IPS-15b (cell line): ENCODE measurements around the gene RPS6KA2.
"Not testable (repeated sequence)": the region's sequence is repeated elsewhere in the genome, so short reads cannot be mapped to it uniquely, and the experiment has no call there.

Source experiments
- H3K27me3 ChIP-seq: one replicate; pipeline ENCODE4 v1.6.1; 2013; ENCODE audit warnings: low read length; ENCODE audit not compliant: control insufficient read depth, insufficient read depth
- H3K36me3 ChIP-seq: one replicate; pipeline ENCODE4 v1.6.1; 2013; ENCODE audit warnings: low read length; ENCODE audit not compliant: control insufficient read depth, insufficient read depth
- H3K4me1 ChIP-seq: one replicate; pipeline ENCODE4 v1.6.1; 2013; ENCODE audit warnings: mild to moderate bottlenecking, low read length; ENCODE audit not compliant: control insufficient read depth, insufficient read depth
- H3K4me3 ChIP-seq: one replicate; pipeline ENCODE4 v1.5.1; 2013; ENCODE audit warnings: low read depth, low read length
- H3K9ac ChIP-seq: one replicate; pipeline ENCODE4 v1.6.1; 2013; ENCODE audit warnings: low read depth, mild to moderate bottlenecking, low read length
- H3K9me3 ChIP-seq: one replicate; pipeline ENCODE4 v1.6.1; 2013; ENCODE audit warnings: mild to moderate bottlenecking, low read length; ENCODE audit not compliant: control insufficient read depth, insufficient read depth

The RPS6KA2 gene

DNA sequence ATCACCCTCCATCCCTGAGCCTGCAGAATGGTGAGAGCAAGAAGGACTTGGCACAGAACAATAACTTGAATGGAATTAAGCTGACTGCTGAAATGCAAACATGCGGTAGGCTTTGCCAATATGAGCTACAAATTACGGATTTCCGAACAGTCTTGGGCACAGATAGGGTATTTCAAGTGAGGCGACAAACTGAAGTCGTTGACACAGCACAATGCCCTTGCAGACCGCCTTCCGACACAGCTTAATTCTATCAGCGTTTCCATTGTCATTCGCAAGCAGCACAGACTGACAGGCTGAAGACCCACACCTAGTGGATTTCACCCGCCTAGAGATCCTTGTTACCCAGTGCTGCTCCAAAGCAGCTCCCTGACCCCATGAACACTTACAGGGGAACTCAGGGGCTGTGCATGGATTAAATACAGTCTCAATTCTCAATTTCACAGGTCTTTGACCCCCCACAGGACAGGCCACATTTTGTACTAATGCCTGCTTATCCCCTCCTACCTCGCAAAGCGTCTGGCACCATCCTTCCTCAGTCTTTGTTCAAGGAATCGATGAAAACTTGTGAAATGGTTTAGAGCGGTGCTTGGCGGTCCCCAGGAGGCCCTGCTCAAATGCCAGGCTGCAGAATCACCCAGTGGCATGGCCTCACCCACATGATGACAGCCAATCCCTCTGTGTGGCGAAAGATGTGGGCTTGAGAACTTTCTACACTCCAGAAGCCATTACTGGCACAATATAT is 75.1 kb downstream of the RPS6KA2 start:
- Histone ChIP-seq H3K36me3 (no peaks in the 10 kb centered on the region), H3K27me3 (no peaks in the 10 kb centered on the region), H3K4me3 (no peak overlapping the region), H3K9ac (no peak overlapping the region), H3K4me1 (peaks cover 12% of the 10 kb centered on the region), H3K9me3 (no peaks in the 10 kb centered on the region)

DNA sequence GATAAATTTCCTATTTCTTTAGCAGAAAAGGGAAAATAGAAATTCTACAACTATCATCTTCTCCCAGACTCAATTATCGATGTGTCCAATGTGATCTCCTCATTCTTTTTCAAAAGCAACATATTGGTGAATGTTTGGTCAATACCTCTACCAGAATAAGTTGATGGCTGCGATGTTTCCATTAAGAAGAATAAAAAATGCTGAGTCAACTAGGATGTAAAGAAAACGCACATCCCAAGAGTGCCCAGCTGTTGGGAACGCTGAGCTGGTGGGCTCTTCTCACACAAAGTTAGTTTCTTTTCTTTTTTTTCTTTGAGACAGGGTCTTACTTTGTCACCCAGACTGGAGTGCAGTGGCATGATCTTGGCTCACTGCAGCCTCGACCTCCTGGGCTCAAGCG is 80.4 kb downstream of the RPS6KA2 start:
- no peaks in the 10 kb centered on the region for H3K9me3 ChIP-seq

DNA sequence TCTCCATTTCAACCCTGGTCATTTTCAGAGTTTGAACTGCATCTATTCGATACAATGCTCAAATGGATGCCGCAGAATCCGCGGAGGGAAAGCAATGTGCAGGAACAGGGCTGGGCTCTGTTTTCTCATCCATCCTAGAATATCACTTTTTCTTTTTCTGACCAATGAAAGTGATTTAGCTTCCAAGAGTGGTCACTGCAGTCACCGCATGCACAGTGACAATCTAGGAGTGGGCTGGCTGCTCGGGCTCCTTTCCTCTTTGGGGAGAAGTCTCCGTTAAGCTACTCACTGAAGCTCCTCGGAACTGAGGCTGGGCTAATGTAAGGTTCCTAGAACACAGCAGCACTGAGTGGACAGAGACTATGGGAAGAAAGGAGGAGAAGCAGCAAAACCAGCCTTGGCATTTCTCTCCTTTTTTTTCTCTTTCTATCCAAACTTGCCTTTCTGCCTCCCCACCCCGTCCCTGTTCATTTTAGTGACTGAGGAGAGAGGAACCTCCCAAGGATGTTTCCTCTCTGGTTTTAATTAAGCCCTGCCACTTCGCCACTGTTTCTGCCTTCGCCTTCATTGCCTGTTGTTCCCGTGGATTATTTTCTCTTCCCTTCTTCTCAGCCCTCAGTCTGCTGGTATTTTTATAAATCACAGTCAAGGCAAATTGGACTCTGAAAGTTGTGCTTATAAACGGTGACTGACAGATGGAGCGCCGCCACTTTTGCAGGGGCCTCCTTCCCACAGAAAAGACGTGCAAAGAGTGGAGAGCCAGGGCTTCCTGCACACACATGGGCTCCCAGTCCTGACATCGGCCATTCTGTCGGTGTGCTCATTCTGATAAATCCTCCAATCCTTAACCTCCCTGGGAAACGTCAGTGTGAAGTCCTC is 81.7 kb downstream of the RPS6KA2 start:
- Histone ChIP-seq H3K27me3 (no peaks in the 10 kb centered on the region), H3K9ac (no peak overlapping the region), H3K4me1 (peaks cover 4% of the 10 kb centered on the region), H3K36me3 (no peaks in the 10 kb centered on the region), H3K9me3 (no peaks in the 10 kb centered on the region), H3K4me3 (no peak overlapping the region)

More for the DNA sequence above, 80.4 kb downstream of the RPS6KA2 start:
- Histone ChIP-seq H3K27me3 (no peaks in the 10 kb centered on the region), H3K4me1 (peaks cover 11% of the 10 kb centered on the region), H3K4me3 (no peak overlapping the region), H3K36me3 (no peaks in the 10 kb centered on the region), H3K9ac (no peak overlapping the region)

DNA sequence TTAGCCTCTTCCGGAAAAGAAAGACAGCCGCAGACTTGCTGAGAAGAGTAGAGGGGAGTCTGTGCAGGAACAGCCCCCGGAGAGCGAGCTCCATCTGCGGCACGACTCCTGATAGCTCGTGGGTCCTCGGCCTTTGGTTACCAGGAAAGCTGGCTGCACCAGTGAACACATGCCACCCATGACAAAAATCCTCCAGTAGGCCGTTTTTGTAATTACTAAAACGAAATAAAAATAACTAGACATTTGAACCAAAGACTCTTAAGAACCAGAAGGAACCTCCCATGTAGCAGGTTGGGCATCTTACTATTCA is 82.8 kb downstream of the RPS6KA2 start:
- no peaks in the 10 kb centered on the region for H3K36me3 ChIP-seq
- no peaks in the 10 kb centered on the region for H3K27me3 ChIP-seq
- H3K9me3 ChIP-seq = no peaks in the 10 kb centered on the region

DNA sequence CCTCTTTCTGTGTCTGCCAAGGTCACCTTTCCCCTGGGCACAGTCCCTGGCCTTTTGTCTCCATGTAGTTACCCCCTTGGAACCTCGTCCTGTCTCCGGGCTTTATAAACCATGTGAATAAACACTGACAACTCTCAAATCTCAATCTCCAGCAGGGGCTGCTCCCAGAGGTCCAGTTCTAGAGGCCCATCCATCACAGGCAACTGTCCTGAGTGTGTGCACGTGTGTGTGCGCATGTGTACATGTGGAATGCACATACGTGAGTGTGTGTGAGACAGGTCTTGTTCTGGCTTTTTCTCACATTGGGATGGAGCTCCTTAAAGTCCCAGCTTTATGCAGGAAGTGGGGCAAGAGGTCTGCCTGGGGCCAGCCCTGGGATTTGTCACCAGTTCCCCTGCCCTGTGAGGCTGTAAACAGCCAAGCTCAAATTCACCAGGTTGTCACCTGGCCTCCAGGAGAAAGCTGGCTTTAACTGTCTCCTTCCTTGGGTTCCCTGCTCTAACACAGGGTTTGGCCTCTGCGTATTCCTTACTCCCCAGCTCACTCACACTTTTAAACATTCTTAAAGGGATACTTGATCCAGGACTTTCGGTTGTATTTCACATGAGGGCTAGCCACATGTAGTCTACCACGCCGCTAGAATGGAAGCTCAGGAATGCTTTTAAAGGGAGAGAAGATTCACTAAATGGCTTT is 83.3 kb downstream of the RPS6KA2 start:
- H3K9me3 ChIP-seq = no peaks in the 10 kb centered on the region
- H3K36me3 ChIP-seq = no peaks in the 10 kb centered on the region
- peaks cover 4% of the 10 kb centered on the region for H3K4me1 ChIP-seq
- H3K4me3 ChIP-seq = no peak overlapping the region
- no peaks in the 10 kb centered on the region for H3K27me3 ChIP-seq
- no peak overlapping the region for H3K9ac ChIP-seq

More for the DNA sequence above, 82.8 kb downstream of the RPS6KA2 start:
- Histone ChIP-seq H3K4me3 (no peak overlapping the region), H3K4me1 (peaks cover 4% of the 10 kb centered on the region), H3K9ac (no peak overlapping the region)

DNA sequence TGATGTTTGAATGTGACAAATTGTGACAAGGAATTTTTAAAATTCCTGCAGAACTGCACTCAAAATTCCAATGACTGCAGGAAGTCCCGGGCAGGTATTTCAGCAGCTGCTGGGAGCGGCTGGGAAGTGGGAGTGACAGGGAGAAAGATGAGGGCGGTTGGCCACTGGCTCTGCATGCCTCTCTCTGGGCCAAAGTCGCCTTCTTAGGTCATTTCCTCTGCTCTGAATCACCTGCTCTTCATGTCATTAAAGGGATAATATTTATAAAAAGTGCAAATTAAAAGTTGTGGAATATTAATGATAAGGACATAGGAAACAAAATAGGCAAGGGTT is 84.5 kb downstream of the RPS6KA2 start:
- Histone ChIP-seq H3K4me1 (peaks cover 4% of the 10 kb centered on the region), H3K4me3 (no peak overlapping the region), H3K36me3 (no peaks in the 10 kb centered on the region), H3K9me3 (no peaks in the 10 kb centered on the region), H3K9ac (no peak overlapping the region), H3K27me3 (no peaks in the 10 kb centered on the region)

DNA sequence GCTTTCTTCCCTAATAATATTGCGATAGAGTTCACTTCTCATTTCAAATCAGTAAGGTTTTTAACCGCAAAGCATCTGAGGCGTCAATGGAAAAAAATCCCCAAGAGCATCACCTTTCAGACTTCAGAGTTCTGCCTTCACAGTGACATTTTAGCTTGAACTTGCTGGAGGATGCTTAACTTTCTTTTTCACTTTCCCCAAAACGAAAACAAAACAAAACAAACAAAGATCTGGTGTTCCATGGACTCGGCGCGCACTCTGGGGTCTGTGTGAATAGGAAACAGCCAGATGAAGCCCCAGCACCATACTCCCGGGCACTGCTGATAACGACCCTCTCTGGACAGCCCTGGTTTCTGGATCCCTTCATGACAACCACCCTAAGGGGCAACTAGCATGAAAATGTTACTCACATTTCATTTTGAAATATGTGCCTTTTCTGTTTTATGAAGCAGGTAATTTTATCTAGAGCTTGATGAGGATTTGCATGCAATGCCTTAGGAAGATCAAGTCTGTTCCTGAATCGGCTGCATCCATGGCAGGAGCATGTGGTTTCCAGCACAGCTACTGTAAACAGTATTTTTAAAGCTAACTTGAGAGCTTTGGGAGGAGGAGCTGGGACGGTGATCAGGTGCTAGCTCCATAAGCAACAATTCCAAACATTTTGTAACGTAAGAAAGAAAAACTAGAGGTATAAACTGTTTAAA is 85.0 kb downstream of the RPS6KA2 start:
- peaks cover 4% of the 10 kb centered on the region for H3K4me1 ChIP-seq
- H3K36me3 ChIP-seq = no peaks in the 10 kb centered on the region
- H3K27me3 ChIP-seq = no peaks in the 10 kb centered on the region
- no peak overlapping the region for H3K4me3 ChIP-seq
- no peak overlapping the region for H3K9ac ChIP-seq
- H3K9me3 ChIP-seq = no peaks in the 10 kb centered on the region

DNA sequence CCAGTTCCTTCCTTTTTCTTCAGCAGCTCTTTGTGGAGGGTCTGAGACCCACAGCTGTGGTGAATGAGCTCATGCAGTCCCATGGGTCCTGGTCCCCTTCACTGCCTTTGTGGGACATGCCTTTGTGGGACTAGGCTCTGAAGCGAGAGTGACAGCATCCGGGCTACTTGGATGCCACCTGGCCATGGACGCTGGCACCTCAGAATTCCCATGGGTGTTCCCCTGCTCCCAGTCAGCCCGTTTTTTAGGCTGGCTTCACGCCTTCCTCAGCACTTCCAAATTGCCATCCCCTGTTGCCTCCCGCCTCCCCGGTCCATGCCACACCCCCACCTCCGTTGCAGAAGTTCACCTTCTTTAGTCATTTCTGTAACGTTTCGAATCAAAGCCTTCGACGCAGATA is 85.7 kb downstream of the RPS6KA2 start:
- no peak overlapping the region for H3K4me3 ChIP-seq
- no peak overlapping the region for H3K9ac ChIP-seq
- H3K27me3 ChIP-seq = no peaks in the 10 kb centered on the region
- H3K4me1 ChIP-seq = peaks cover 4% of the 10 kb centered on the region
- no peaks in the 10 kb centered on the region for H3K9me3 ChIP-seq
- H3K36me3 ChIP-seq = no peaks in the 10 kb centered on the region

DNA sequence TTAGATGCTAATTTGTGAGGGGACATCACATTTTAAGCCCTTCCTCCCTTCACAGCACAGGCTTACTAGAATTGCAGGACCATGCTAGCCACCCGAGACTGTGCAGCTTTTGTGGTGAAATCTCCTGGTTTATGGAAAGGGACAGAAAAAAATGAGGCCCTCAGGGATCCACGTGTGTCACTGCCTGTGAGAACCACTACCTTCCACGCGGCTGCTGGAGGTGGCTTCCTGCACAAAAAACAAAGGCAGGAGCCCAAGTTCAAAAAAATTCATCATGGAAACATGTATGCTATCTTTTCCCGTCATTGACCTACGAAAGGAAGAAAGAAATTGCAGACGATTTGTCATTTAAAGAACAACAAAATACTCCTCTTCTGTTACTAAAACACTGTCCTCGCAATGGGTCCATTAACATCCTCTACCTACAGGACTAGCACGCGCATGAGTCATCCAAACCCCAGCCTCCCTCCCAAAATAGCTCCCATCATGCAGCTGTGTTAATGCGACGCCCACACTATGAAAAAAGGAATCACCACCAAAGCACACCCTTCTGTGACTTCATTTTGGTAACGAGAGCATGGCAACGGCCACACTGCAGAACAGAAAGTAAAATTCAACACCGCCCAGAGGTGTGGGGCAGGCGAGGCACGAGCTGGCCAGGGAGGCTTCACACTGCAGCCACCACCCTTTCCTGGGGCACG is 86.3 kb downstream of the RPS6KA2 start:
- Histone ChIP-seq H3K4me1 (peaks cover 4% of the 10 kb centered on the region), H3K9ac (no peak overlapping the region), H3K4me3 (no peak overlapping the region), H3K36me3 (no peaks in the 10 kb centered on the region), H3K27me3 (no peaks in the 10 kb centered on the region), H3K9me3 (no peaks in the 10 kb centered on the region)

DNA sequence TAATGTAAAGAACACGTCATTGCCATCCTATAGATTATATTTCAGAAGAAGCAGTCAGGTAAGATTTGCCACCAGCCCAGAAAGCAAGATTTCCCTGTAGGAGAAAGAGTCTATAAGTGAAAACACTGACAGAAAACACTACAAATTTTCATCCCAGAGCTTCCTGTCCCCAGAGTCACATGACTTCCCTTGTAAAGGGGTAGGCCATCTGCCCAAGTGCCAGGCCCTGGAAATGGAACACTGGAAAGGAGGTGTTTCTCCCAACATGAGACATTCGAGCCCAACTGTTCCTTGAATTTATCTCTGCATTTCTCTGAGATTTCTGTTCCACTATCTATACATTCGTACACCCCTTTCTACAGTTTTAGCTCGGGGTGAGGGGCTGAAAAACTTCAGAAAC is 87.5 kb downstream of the RPS6KA2 start:
- peaks cover 4% of the 10 kb centered on the region for H3K4me1 ChIP-seq
- no peak overlapping the region for H3K4me3 ChIP-seq
- H3K9ac ChIP-seq = no peak overlapping the region
- H3K27me3 ChIP-seq = no peaks in the 10 kb centered on the region
- no peaks in the 10 kb centered on the region for H3K36me3 ChIP-seq
- H3K9me3 ChIP-seq = no peaks in the 10 kb centered on the region

DNA sequence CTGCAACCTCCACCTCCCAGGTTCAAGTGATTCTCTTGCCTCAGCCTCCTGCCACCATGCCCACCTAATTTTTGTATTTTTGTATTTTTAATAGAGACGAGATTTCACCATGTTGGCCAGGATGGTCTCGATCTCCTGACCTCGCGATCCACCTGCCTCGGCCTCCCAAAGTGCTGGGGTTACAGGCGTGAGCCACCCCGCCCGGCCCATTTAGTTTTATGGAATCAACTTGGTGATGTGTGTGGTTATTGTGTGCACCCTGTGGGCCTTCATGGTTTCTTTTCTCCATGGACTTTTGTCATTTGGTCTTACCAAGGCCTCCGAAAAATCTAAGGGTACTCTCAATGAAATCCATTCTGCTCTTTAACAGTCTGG is 88.1 kb downstream of the RPS6KA2 start:
- not testable (repeated sequence) for H3K27me3 ChIP-seq, H3K9me3 ChIP-seq, H3K4me1 ChIP-seq, H3K4me3 ChIP-seq, H3K36me3 ChIP-seq, H3K9ac ChIP-seq
